Naive thymus-derived CD8-positive, alpha-beta T cell (primary cell): ENCODE measurements around the gene CLEC18B. TPM values are rescaled to one million over a fixed set of nuclear protein-coding genes. Genes with fewer than 3 reads are reported as not detected.
"Not testable (repeated sequence)": the region's sequence is repeated elsewhere in the genome, so short reads cannot be mapped to it uniquely, and the experiment has no call there.

ENCODE experiments used
- ATAC-seq, 2 donors: fragments of 150-1000 bp; cut with Tn5 transposase in 1 of 2; sonication (Bioruptor Pico), chemical (Tn5 transposase) in 1 of 2; 1 replicate in 1 of 2; 2 replicates in 1 of 2; pipeline ENCODE4 v1.10.0; 2021; ENCODE audit warnings: mild to moderate bottlenecking in 2 of 2, moderate library complexity in 2 of 2
- POLR2A ChIA-PET: fragments of 350-600 bp; sonication (Branson Sonifier 250); formaldehyde crosslinking; loops from one replicate; lab custom pipeline; 2021; ENCODE audit warnings: antibody characterized with exemption; lab: Charles Lee
- DNase-seq, 10 donors: peaks; one replicate each; pipeline versions ENCODE4 v3.0.0 to v3.0.0-alpha.2; 2020 to 2022
- H3K27ac Mint-ChIP-seq, 10 donors: one replicate each; pipeline ENCODE4 v1.8.0; 2020 to 2022; ENCODE audit warnings: mild to moderate bottlenecking in 10 of 10, mixed read lengths in 10 of 10, moderate library complexity in 4 of 10, inconsistent platforms in 1 of 10
- H3K27me3 Mint-ChIP-seq, 5 donors: one replicate each; pipeline ENCODE4 v1.8.0; 2021 to 2022; ENCODE audit warnings: mixed read lengths in 5 of 5
- H3K36me3 Mint-ChIP-seq, 3 donors: one replicate each; pipeline ENCODE4 v1.8.0; 2020 to 2022; ENCODE audit warnings: mixed read lengths in 3 of 3, mild to moderate bottlenecking in 2 of 3, inconsistent platforms in 1 of 3
- H3K4me1 Mint-ChIP-seq, 4 donors: one replicate each; pipeline ENCODE4 v1.8.0; 2021 to 2022; ENCODE audit warnings: mixed read lengths in 4 of 4
- H3K4me3 Mint-ChIP-seq, 10 donors: one replicate each; pipeline ENCODE4 v1.8.0; 2020 to 2022; ENCODE audit warnings: mild to moderate bottlenecking in 10 of 10, mixed read lengths in 10 of 10, moderate library complexity in 6 of 10, inconsistent platforms in 1 of 10
- H3K9me3 Mint-ChIP-seq, 9 donors: one replicate each; pipeline ENCODE4 v1.8.0; 2020 to 2022; ENCODE audit warnings: mixed read lengths in 9 of 9, mild to moderate bottlenecking in 3 of 9, inconsistent platforms in 1 of 9, moderate library complexity in 1 of 9
- polyA plus RNA-seq, 3 donors: library from polyadenylated mRNA; unstranded; fragments of 300-500 nt; fragmentation: Illumina TruSeq; gene quantifications; one replicate each; pipeline ENCODE4 v1.2.3, GENCODE V29; 2021
- total RNA-seq, 8 experiments: library from RNA in 2 of 8; stranded (reverse) in 2 of 8; gene quantifications; one replicate each; pipeline ENCODE4 v1.2.3 and lab custom pipeline; 2021 to 2026

CLEC18B gene
- total and polyA plus RNA-seq, 5 experiments from 2014 or later = 4.2 TPM; not detected in 3

- peaks cover 0 to 2% (median 0%) of the 10 kb centered on the region in 4 donors for H3K4me1 Mint-ChIP-seq
- DNase-seq (no peak), ATAC-seq (no peak)
- H3K36me3 Mint-ChIP-seq = peaks cover 12 to 89% (median 27%) of the 10 kb centered on the region in 3 donors
- H3K4me3 Mint-ChIP-seq = no peak overlapping the region
- H3K9me3 Mint-ChIP-seq = no peaks in the 10 kb centered on the region
- POLR2A ChIA-PET = no interaction called here
- H3K27me3 Mint-ChIP-seq = no peaks in the 10 kb centered on the region
- H3K27ac Mint-ChIP-seq = peak overlapping the region in 1 of 10 donors; percentile 43
Measured at GRCh38 chr16:74455619-74456289, 34.5 kb upstream of the CLEC18B start.

GRCh38 chr16:74455213-74455612, 33.9 kb upstream of the CLEC18B start:
- Mint-ChIP-seq H3K27me3 (no peaks in the 10 kb centered on the region), H3K36me3 (peaks cover 12 to 89% (median 28%) of the 10 kb centered on the region in 3 donors), H3K4me1 (peaks cover 0 to 2% (median 0%) of the 10 kb centered on the region in 4 donors), H3K27ac (peak overlapping the region in 3 of 10 donors; percentile 43 to 83 (median 48)), H3K9me3 (no peaks in the 10 kb centered on the region), H3K4me3 (peak overlapping the region in 1 of 10 donors; percentile 28)
- no peak for ATAC-seq
- DNase-seq = no peak
- POLR2A ChIA-PET = no interaction called here

GRCh38 chr16:74451951-74452758, 30.9 kb upstream of the CLEC18B start:
- peaks cover 0 to 2% (median under 1%) of the 10 kb centered on the region in 4 donors for H3K4me1 Mint-ChIP-seq
- H3K4me3 Mint-ChIP-seq = peak overlapping the region in 1 of 10 donors; percentile 51
- ATAC-seq = no peak
- H3K27ac Mint-ChIP-seq = peak overlapping the region in 6 of 10 donors; percentile 42 to 79 (median 62)
- peaks cover 12 to 88% (median 27%) of the 10 kb centered on the region in 3 donors for H3K36me3 Mint-ChIP-seq
- no peak for DNase-seq
- H3K27me3 Mint-ChIP-seq = no peaks in the 10 kb centered on the region
- POLR2A ChIA-PET = no interaction called here
- no peaks in the 10 kb centered on the region for H3K9me3 Mint-ChIP-seq

- peaks cover 12 to 85% (median 19%) of the 10 kb centered on the region in 3 donors for H3K36me3 Mint-ChIP-seq
- no peak for DNase-seq
- H3K4me3 Mint-ChIP-seq = peak overlapping the region in 1 of 10 donors; percentile 51
- no peaks in the 10 kb centered on the region for H3K27me3 Mint-ChIP-seq
- ATAC-seq = no peak
- H3K9me3 Mint-ChIP-seq = no peaks in the 10 kb centered on the region
- POLR2A ChIA-PET = no interaction called here
- H3K27ac Mint-ChIP-seq = peak overlapping the region in 4 of 10 donors; percentile 28 to 59 (median 31)
- H3K4me1 Mint-ChIP-seq = peaks cover 0 to 5% (median 2%) of the 10 kb centered on the region in 4 donors
Measured at GRCh38 chr16:74450967-74451760, 29.9 kb upstream of the CLEC18B start.

- H3K27ac Mint-ChIP-seq = peak overlapping the region in 2 of 10 donors; percentile 22 to 29
- H3K27me3 Mint-ChIP-seq = no peaks in the 10 kb centered on the region
- no peaks in the 10 kb centered on the region for H3K9me3 Mint-ChIP-seq
- H3K36me3 Mint-ChIP-seq = peaks cover 7 to 76% (median 15%) of the 10 kb centered on the region in 3 donors
- POLR2A ChIA-PET = no interaction called here
- ATAC-seq (no peak), DNase-seq (no peak)
- H3K4me1 Mint-ChIP-seq = peaks cover 0 to 5% (median 2%) of the 10 kb centered on the region in 4 donors
- no peak overlapping the region for H3K4me3 Mint-ChIP-seq
Measured at GRCh38 chr16:74450236-74450635, 29.0 kb upstream of the CLEC18B start.

- Mint-ChIP-seq H3K4me3 (no peak overlapping the region), H3K9me3 (no peaks in the 10 kb centered on the region), H3K27ac (peak overlapping the region in 4 of 10 donors; percentile 22 to 41 (median 30)), H3K36me3 (peaks cover 3 to 68% (median 12%) of the 10 kb centered on the region in 3 donors), H3K4me1 (peaks cover 0 to 5% (median 2%) of the 10 kb centered on the region in 4 donors), H3K27me3 (no peaks in the 10 kb centered on the region)
- ATAC-seq = no peak
- POLR2A ChIA-PET = no interaction called here
- DNase-seq = no peak
Measured at GRCh38 chr16:74449470-74449869, 28.2 kb upstream of the CLEC18B start.

- H3K27me3 Mint-ChIP-seq = no peaks in the 10 kb centered on the region
- H3K36me3 Mint-ChIP-seq = peaks cover 3 to 68% (median 12%) of the 10 kb centered on the region in 3 donors
- ATAC-seq (no peak), DNase-seq (no peak)
- no peaks in the 10 kb centered on the region for H3K9me3 Mint-ChIP-seq
- POLR2A ChIA-PET = no interaction called here
- no peak overlapping the region for H3K4me3 Mint-ChIP-seq
- H3K27ac Mint-ChIP-seq = peak overlapping the region in 6 of 10 donors; percentile 22 to 74 (median 36)
- H3K4me1 Mint-ChIP-seq = peaks cover 0 to 5% (median 2%) of the 10 kb centered on the region in 4 donors
Measured at GRCh38 chr16:74448990-74449389, 27.7 kb upstream of the CLEC18B start.

GRCh38 chr16:74447578-74447977, 26.3 kb upstream of the CLEC18B start:
- DNase-seq (no peak), ATAC-seq (no peak)
- POLR2A ChIA-PET = no interaction called here
- Mint-ChIP-seq H3K4me3 (no peak overlapping the region), H3K27ac (peak overlapping the region in 7 of 10 donors; percentile 6 to 59 (median 31)), H3K4me1 (peaks cover 0 to 5% (median 2%) of the 10 kb centered on the region in 4 donors), H3K27me3 (no peaks in the 10 kb centered on the region), H3K36me3 (peaks cover 7 to 60% (median 9%) of the 10 kb centered on the region in 3 donors), H3K9me3 (no peaks in the 10 kb centered on the region)

GRCh38 chr16:74446866-74447265, 25.6 kb upstream of the CLEC18B start:
- Mint-ChIP-seq H3K27me3 (no peaks in the 10 kb centered on the region), H3K27ac (peak overlapping the region in 4 of 10 donors; percentile 12 to 56 (median 22)), H3K36me3 (peaks cover 8 to 60% (median 12%) of the 10 kb centered on the region in 3 donors), H3K4me1 (peaks cover 0 to 5% (median 2%) of the 10 kb centered on the region in 4 donors), H3K9me3 (no peaks in the 10 kb centered on the region), H3K4me3 (no peak overlapping the region)
- POLR2A ChIA-PET = no interaction called here
- ATAC-seq (no peak), DNase-seq (no peak)

- Mint-ChIP-seq H3K36me3 (peaks cover 8 to 37% (median 15%) of the 10 kb centered on the region in 3 donors), H3K4me1 (peaks cover 3 to 13% (median 7%) of the 10 kb centered on the region in 4 donors), H3K27ac (peak overlapping the region in 1 of 10 donors; percentile 31)
- POLR2A ChIA-PET, H3K4me3 Mint-ChIP-seq, H3K9me3 Mint-ChIP-seq, H3K27me3 Mint-ChIP-seq, DNase-seq, ATAC-seq: not testable (repeated sequence)
Measured at GRCh38 chr16:74443624-74444346, 22.5 kb upstream of the CLEC18B start.

- Mint-ChIP-seq H3K27ac (no peak overlapping the region), H3K27me3 (no peaks in the 10 kb centered on the region), H3K9me3 (peaks cover 0 to 13% (median 2%) of the 10 kb centered on the region in 9 donors), H3K4me1 (peaks cover 5 to 20% (median 16%) of the 10 kb centered on the region in 4 donors), H3K36me3 (peaks cover 16 to 18% (median 16%) of the 10 kb centered on the region in 3 donors), H3K4me3 (no peak overlapping the region)
- DNase-seq (no peak), ATAC-seq (no peak)
- POLR2A ChIA-PET = interaction anchor here (0.6 kb wide), 1 partner anchor 17 kb away, joined by 3 read pairs; no protein-coding TSS in a partner anchor
Measured at GRCh38 chr16:74439685-74440084, 18.4 kb upstream of the CLEC18B start.
